Measurements from ENCODE around the gene ANKRD11. TPM values are rescaled to one million over a fixed set of nuclear protein-coding genes. Genes with fewer than 3 reads are reported as not detected.

ANKRD11 gene
- total RNA-seq, 1 donor from 2014 or later, result 37.1 TPM

- DNase-seq (ENCODE audit: low read depth), result peak; percentile 69
Measured at GRCh38 chr16:89354325-89354724, 136.0 kb downstream of the ANKRD11 start.

DNA sequence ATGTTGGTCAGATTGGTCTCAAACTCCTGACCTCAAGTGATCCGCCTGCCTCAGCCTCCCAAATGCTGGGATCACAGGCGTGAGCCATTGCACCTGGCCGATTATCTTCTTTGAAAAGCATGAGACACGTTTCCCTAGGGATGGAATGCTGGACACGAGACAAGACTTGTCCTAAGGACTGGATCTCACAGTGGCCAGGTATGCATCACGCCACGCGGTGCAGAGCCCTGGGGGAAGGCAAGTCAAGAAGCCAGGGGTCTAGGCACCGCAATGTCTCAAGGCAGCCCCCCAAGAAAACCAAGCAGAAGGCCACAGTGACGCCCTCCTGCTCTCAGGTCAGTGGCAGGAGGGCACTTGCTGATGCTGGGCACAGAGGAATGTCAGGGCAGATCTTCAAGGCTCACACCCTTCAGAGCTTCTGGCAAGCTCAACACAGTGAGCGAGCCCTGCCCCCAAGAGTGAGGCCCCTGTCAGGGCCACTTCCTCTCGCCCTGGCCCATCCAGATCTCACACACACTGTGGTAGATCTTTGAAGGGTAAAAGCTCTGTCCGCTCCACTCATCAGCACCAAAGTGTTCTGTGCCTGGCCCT, 138.2 kb downstream of the ANKRD11 start:
- no peak for DNase-seq (ENCODE audit: low read depth)

GRCh38 chr16:89351645-89352044, 138.7 kb downstream of the ANKRD11 start:
- DNase-seq (ENCODE audit: low read depth), result no peak

- no peak for DNase-seq (ENCODE audit: low read depth)
Measured at GRCh38 chr16:89350701-89351380, 139.5 kb downstream of the ANKRD11 start.

DNA sequence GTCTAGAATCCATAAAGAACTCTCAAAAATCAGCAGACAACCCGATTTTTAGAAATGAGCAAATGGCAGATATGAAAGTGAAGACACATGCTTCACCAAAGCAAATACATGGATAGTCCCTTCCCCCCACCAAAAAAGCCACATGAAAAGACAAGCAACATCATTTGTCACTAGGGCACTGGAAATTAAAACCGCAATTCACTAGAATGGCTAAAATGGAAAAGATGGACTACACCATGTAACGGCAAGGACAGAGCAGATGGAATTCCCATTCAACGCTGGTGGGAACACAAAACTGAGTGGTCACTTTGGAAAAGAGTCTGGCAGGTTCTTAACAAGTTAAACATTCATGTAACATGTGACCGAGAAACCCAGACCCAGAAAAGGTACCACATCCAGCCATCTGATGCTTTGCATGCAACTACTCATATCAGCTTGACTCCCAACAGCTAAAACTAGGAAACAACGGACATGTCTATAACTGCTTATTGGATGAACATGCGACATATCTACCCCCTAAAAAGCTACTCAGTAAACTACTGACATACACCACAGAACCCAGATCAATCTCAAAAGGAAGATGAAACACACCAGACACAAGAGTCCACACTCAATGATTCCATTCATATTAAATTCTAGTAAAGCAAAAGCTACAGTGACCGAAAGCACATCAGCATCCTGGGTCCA, 140.3 kb downstream of the ANKRD11 start:
- no peak for DNase-seq (ENCODE audit: low read depth)

GRCh38 chr16:89347807-89348206, 142.6 kb downstream of the ANKRD11 start:
- DNase-seq (ENCODE audit: low read depth), result no peak

DNA sequence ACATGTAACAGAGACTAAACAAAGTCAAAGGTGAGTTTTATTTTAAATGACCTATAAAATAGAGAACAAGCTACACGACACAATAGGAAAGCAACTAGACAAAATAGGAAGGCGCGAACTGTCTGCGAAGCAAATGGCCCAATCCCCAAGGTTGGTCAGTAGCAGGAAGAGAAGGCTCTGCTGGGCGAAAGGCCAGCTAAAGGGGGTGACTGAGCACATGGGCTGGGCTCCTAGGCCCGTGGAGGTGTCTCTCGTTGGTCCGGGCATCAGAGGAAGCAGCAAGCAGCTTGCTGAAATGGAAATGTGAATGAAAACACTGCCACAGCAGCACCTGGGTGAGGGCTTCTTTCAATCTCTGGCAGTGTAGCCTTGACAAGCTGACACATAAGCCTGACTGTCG, 143.5 kb downstream of the ANKRD11 start:
- no peak for DNase-seq (ENCODE audit: low read depth)

- no peak for DNase-seq (ENCODE audit: low read depth)
Measured at GRCh38 chr16:89345642-89346150, 144.7 kb downstream of the ANKRD11 start.

GRCh38 chr16:89344846-89345611, 145.3 kb downstream of the ANKRD11 start:
- no peak for DNase-seq (ENCODE audit: low read depth)

DNA sequence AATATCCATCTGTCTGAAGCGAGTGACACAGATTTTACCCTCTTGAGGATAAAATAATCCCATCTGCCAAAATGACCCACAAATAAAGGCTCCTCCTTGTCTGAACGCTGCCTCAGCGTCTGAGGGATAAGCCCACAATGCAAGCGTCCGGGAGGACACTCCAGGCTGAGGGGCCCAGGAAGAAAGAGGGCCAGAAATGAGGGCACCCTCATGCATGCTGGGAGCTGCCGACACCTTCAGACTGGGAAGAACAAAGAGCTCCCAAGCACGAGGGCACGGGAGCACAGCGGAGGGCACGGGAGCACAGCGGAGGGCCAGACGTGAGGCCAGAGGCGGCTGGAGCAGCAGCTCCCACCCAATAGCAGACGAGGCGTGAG, 145.9 kb downstream of the ANKRD11 start:
- no peak for DNase-seq (ENCODE audit: low read depth)

- DNase-seq (ENCODE audit: low read depth), result peak; percentile 72
Measured at GRCh38 chr16:89343501-89344457, 146.6 kb downstream of the ANKRD11 start.

- no peak for DNase-seq (ENCODE audit: low read depth)
Measured at GRCh38 chr16:89341697-89342694, 148.4 kb downstream of the ANKRD11 start.

GRCh38 chr16:89341279-89341678, 149.1 kb downstream of the ANKRD11 start:
- DNase-seq (ENCODE audit: low read depth), result no peak

GRCh38 chr16:89338863-89339262, 151.5 kb downstream of the ANKRD11 start:
- DNase-seq (ENCODE audit: low read depth), result no peak

DNA sequence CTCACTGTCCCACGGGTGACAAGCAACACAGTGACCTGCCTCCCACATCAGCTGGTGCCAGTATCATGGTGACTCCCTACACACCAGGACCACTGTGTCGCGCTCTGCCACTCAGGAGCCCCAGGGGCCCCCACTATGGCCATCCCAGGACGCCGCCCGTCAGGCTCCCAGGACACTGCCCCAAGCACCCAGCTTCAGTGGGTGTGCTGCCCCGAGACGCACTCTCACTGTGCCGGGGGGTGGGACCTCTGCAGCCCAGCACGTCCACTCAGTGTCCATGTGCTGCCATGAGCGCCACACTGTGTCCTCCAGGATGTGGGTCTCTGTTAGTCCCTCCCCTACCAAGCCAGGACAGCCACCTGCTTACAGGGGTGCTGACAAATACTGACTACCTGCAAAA, 152.4 kb downstream of the ANKRD11 start:
- no peak for DNase-seq (ENCODE audit: low read depth)

GRCh38 chr16:89335803-89336485, 154.4 kb downstream of the ANKRD11 start:
- peak; percentile 70 for DNase-seq (ENCODE audit: low read depth)

DNA sequence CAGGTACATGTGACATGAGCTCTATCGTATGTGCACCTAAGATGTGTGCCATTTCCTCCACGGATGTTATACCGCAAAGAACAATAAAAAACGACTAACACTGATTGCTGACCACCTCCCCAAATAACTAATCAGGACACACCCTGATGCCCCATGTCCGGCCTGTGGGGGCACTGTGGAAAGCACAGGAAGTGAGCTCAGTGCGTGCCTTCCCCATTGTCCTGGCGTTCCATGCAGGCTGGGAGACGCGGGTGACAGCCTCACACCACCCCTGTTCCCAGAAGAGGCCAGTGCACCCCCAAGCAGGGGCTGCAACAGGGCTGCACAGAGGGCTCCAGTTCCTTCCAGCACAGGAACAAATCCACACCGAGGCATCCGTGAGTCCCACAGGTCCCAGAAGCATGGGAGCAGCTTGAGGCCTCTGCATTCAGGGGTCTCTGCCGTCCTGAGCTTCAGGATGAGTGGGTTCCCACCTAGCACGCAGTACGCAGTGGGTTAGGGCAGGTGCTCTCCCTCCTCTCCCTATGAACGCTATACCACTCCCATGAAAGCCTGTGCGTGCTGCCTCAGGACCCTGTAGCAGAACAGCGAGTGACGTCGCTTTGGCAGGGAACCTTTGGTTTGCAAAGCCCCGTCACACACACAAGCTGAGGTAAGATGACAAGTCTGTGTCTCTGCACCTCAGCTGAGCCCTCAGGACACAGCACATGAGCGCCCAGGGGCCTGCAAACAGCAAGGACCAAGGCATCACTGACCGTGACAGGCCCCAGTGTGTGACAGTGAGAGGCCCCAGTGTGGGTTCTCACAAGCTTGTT, 155.2 kb downstream of the ANKRD11 start:
- no peak for DNase-seq (ENCODE audit: low read depth)

DNA sequence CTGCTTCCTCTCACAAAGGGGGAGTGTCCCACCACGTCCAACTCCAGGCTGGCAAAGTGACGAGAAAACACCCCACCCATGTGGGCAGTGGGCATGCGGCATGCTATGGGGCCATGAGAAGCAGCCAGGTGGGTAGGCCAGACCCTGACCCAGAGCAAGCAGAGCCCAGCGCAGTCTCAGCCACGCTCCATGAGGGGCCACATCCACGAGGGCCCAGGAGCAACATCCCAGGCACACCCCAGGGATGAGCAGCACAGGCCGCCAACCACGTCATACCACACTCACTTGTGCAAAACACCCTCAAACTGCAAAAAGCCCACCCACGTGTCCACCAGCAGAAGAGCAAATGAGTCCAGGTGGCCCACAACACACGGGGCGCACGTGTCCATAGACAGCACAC, 155.9 kb downstream of the ANKRD11 start:
- no peak for DNase-seq (ENCODE audit: low read depth)
